GM19468 (cell line): ENCODE measurements around the gene LHCGR.

Experiments
- ATAC-seq: cut with Tn5 transposase; IDR thresholded peaks from one replicate; pipeline ENCODE4 v1.9.1; 2021; ENCODE audit warnings: mild to moderate bottlenecking, moderate library complexity, moderate number of reproducible peaks; ENCODE audit not compliant: unreplicated experiment; ENCODE audit errors: extremely low read depth

LHCGR gene

GRCh38 chr2:48638261-48638660 lies 117.3 kb downstream of the LHCGR start:
- no peak for ATAC-seq
